HEK293 (cell line): ENCODE measurements around the gene GLT1D1.

Experiments
- CTCF ChIA-PET: fragments of 350-600 bp; formaldehyde crosslinking; extraction: SDS; loops from one replicate; lab custom pipeline; 2021; ENCODE audit warnings: antibody characterized with exemption; lab: Yijun Ruan, JAX
- POLR2A ChIA-PET: fragments of 300-600 bp; formaldehyde crosslinking; extraction: SDS; loops from one replicate; lab custom pipeline; 2020; ENCODE audit warnings: antibody characterized with exemption, inconsistent platforms; lab: Yijun Ruan, JAX
- H3K27ac ChIP-seq: fragments of 200-500 bp; sonication (Bioruptor generic); 2 replicates; pipeline ENCODE4 v1.5.1; 2014; ENCODE audit warnings: low read depth, low read length, control low read depth, inconsistent platforms; ENCODE audit errors: extremely low read depth
- H3K36me3 ChIP-seq, 2 experiments: fragments of 200-500 bp in 1 of 2; sonication (Bioruptor generic) in 1 of 2; 1 replicate in 1 of 2; 2 replicates in 1 of 2; pipeline ENCODE4 v1.5.1; 2014 to 2017; ENCODE audit warnings: inconsistent platforms in 2 of 2, low read length in 2 of 2; ENCODE audit not compliant: control insufficient read depth in 2 of 2, insufficient read depth in 1 of 2
- H3K4me1 ChIP-seq: fragments of 200-500 bp; sonication (Bioruptor generic); 2 replicates; pipeline ENCODE4 v1.5.1; 2014; ENCODE audit warnings: mild to moderate bottlenecking, low read length, inconsistent platforms; ENCODE audit not compliant: control insufficient read depth, insufficient read depth
- H3K4me3 ChIP-seq: 2 replicates; pipeline ENCODE4 v1.5.1; 2011; ENCODE audit warnings: low read depth, mild to moderate bottlenecking, control low read depth, low read length, moderate library complexity
- H3K9me3 ChIP-seq: fragments of 200-500 bp; sonication (Bioruptor generic); 2 replicates; pipeline ENCODE4 v1.5.1; 2014; ENCODE audit warnings: low read depth, low read length, inconsistent platforms; ENCODE audit not compliant: control insufficient read depth, insufficient read depth
- GFI1B ChIP-seq: fragments of 450-650 bp; formaldehyde crosslinking; IDR thresholded peaks from 2 replicates; pipeline ENCODE4 v1.5.1; 2016; ENCODE audit warnings: missing biosample characterization, missing genetic modification characterization
- HOXD13 ChIP-seq: sonication (generic); formaldehyde crosslinking; IDR thresholded peaks from 2 replicates; pipeline ENCODE4 v1.8.0; 2022; ENCODE audit warnings: missing genetic modification reagents, borderline replicate concordance
- IKZF3 ChIP-seq: fragments of 450-650 bp; IDR thresholded peaks from 2 replicates; pipeline ENCODE4 v1.5.0; 2018; ENCODE audit warnings: missing biosample characterization, mild to moderate bottlenecking, missing genetic modification characterization, moderate library complexity
- KLF7 ChIP-seq: fragments of 450-650 bp; formaldehyde crosslinking; IDR thresholded peaks from 2 replicates; pipeline ENCODE4 v1.5.1; 2016; ENCODE audit warnings: missing biosample characterization, missing genetic modification characterization, borderline replicate concordance
- MYNN ChIP-seq: fragments of 450-650 bp; formaldehyde crosslinking; IDR thresholded peaks from 2 replicates; pipeline ENCODE4 v1.5.1; 2016; ENCODE audit warnings: missing biosample characterization, missing genetic modification characterization, borderline replicate concordance
- ZBTB1 ChIP-seq: fragments of 450-650 bp; formaldehyde crosslinking; IDR thresholded peaks from 2 replicates; pipeline ENCODE4 v1.5.1; 2016; ENCODE audit warnings: missing biosample characterization, missing genetic modification characterization
- ZFP69B ChIP-seq: fragments of 450-650 bp; formaldehyde crosslinking; IDR thresholded peaks from 2 replicates; pipeline ENCODE4 v1.5.1; 2016; ENCODE audit warnings: missing biosample characterization, missing genetic modification characterization
- ZNF114 ChIP-seq: fragments of 450-650 bp; formaldehyde crosslinking; IDR thresholded peaks from 2 replicates; pipeline ENCODE4 v1.5.0; 2017; ENCODE audit warnings: missing biosample characterization, missing genetic modification characterization
- ZNF140 ChIP-seq: fragments of 450-650 bp; formaldehyde crosslinking; IDR thresholded peaks from 2 replicates; pipeline ENCODE4 v1.5.1; 2016; ENCODE audit warnings: missing biosample characterization, missing genetic modification characterization
- ZNF157 ChIP-seq: fragments of 450-650 bp; formaldehyde crosslinking; IDR thresholded peaks from 2 replicates; pipeline ENCODE4 v1.5.1; 2016; ENCODE audit warnings: missing biosample characterization, missing genetic modification characterization
- ZNF174 ChIP-seq: fragments of 450-650 bp; formaldehyde crosslinking; IDR thresholded peaks from 2 replicates; pipeline ENCODE4 v1.5.0; 2017; ENCODE audit warnings: missing biosample characterization, mild to moderate bottlenecking, missing genetic modification characterization
- ZNF248 ChIP-seq: fragments of 450-650 bp; formaldehyde crosslinking; IDR thresholded peaks from 2 replicates; pipeline ENCODE4 v1.5.1; 2017; ENCODE audit warnings: missing biosample characterization, missing genetic modification characterization
- ZNF350 ChIP-seq: fragments of 450-650 bp; formaldehyde crosslinking; IDR thresholded peaks from 2 replicates; pipeline ENCODE4 v1.5.0; 2017; ENCODE audit warnings: missing biosample characterization, mild to moderate bottlenecking, missing genetic modification characterization
- ZNF366 ChIP-seq: fragments of 450-650 bp; formaldehyde crosslinking; conservative IDR thresholded peaks from 2 replicates; pipeline ENCODE4 v1.5.1; 2016; ENCODE audit warnings: missing biosample characterization, missing genetic modification characterization
- ZNF416 ChIP-seq: fragments of 450-650 bp; formaldehyde crosslinking; IDR thresholded peaks from 2 replicates; pipeline ENCODE4 v1.5.1; 2016; ENCODE audit warnings: missing biosample characterization, missing genetic modification characterization
- ZNF426 ChIP-seq: fragments of 450-650 bp; formaldehyde crosslinking; IDR thresholded peaks from 2 replicates; pipeline ENCODE4 v1.5.1; 2017; ENCODE audit warnings: missing biosample characterization, missing genetic modification characterization, mild to moderate bottlenecking, inconsistent platforms, moderate library complexity
- ZNF529 ChIP-seq: fragments of 450-650 bp; formaldehyde crosslinking; IDR thresholded peaks from 2 replicates; pipeline ENCODE4 v1.5.1; 2017; ENCODE audit warnings: missing genetic modification characterization, missing biosample characterization; ENCODE audit not compliant: insufficient replicate concordance
- ZNF623 ChIP-seq: fragments of 450-650 bp; formaldehyde crosslinking; IDR thresholded peaks from 2 replicates; pipeline ENCODE4 v1.5.1; 2016; ENCODE audit warnings: missing biosample characterization, missing genetic modification characterization
- ZNF658 ChIP-seq: fragments of 450-650 bp; formaldehyde crosslinking; IDR thresholded peaks from 2 replicates; pipeline ENCODE4; 2016; ENCODE audit warnings: missing biosample characterization, missing genetic modification characterization
- ZNF701 ChIP-seq: fragments of 450-650 bp; formaldehyde crosslinking; IDR thresholded peaks from 2 replicates; pipeline ENCODE4 v1.5.1; 2016; ENCODE audit warnings: missing biosample characterization, missing genetic modification characterization
- ZNF785 ChIP-seq: fragments of 450-650 bp; formaldehyde crosslinking; IDR thresholded peaks from 2 replicates; pipeline ENCODE4 v1.5.1; 2016; ENCODE audit warnings: missing biosample characterization, missing genetic modification characterization
- TF ChIP-seq, protein P1 (sequence below): fragments of 450-650 bp; formaldehyde crosslinking; IDR thresholded peaks from 2 replicates; pipeline ENCODE4 v1.5.1; 2016; ENCODE audit warnings: missing biosample characterization, missing genetic modification characterization
- TF ChIP-seq, protein P2 (sequence below): fragments of 450-650 bp; formaldehyde crosslinking; IDR thresholded peaks from 2 replicates; pipeline ENCODE4 v1.5.1; 2016; ENCODE audit warnings: missing biosample characterization, missing genetic modification characterization
- TF ChIP-seq, protein P3 (sequence below): fragments of 450-650 bp; formaldehyde crosslinking; IDR thresholded peaks from 2 replicates; pipeline ENCODE4 v1.5.1; 2016; ENCODE audit warnings: missing biosample characterization, missing genetic modification characterization, low read depth
- TF ChIP-seq, protein P4 (sequence below): fragments of 450-650 bp; formaldehyde crosslinking; conservative IDR thresholded peaks from 2 replicates; pipeline ENCODE4 v1.5.1; 2016; ENCODE audit warnings: low read depth, missing biosample characterization, missing genetic modification characterization
- TF ChIP-seq, protein P5 (sequence below): fragments of 450-650 bp; formaldehyde crosslinking; IDR thresholded peaks from 2 replicates; pipeline ENCODE4 v1.5.1; 2016; ENCODE audit warnings: missing biosample characterization, missing genetic modification characterization

The GLT1D1 gene

DNA sequence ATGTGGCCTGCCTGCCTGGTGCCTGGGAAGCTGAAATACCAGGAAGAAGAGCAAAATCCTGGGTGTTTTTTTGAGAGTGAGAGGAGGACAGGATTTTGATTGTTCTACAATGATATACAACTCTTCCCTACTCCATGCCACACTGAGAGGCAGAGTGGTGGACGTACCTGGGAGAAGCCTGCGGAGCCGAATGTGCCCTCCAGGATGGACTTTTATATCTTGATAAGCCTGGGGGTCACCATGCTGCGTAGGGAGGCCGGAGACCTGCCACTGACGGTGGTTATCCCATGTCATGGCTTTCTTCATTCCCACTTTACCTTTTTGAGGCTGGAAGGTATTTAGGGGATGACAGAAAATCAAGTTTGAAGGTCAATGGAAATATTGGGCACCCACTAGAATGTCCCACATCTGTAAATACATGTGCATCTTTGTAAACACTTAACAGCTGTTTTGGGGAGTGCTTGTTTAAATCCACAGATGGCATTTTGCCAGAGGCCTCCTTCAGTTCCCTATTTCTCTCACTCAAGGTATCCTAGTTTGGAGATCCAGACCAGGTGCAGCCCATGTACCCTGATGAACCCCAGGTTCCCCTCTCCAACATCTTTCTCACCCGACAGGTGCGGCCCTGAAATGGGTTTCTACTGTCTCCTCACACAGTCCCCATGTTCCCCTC, 1.1 kb upstream of the GLT1D1 start:
- Histone ChIP-seq H3K27ac (no peak overlapping the region), H3K4me3 (no peak overlapping the region), H3K4me1 (no peaks in the 10 kb centered on the region), H3K9me3 (no peaks in the 10 kb centered on the region), H3K36me3 (no peaks in the 10 kb centered on the region)
- POLR2A ChIA-PET, result no interaction called here
- no peak for TF ChIP-seq ZNF366 (tag by site-specific recombination)
- TF ChIP-seq ZNF426 (tag by site-specific recombination), result no peak
- no peak for TF ChIP-seq KLF7
- TF ChIP-seq ZNF658 (tag by site-specific recombination), result no peak
- TF ChIP-seq, protein P1, sequence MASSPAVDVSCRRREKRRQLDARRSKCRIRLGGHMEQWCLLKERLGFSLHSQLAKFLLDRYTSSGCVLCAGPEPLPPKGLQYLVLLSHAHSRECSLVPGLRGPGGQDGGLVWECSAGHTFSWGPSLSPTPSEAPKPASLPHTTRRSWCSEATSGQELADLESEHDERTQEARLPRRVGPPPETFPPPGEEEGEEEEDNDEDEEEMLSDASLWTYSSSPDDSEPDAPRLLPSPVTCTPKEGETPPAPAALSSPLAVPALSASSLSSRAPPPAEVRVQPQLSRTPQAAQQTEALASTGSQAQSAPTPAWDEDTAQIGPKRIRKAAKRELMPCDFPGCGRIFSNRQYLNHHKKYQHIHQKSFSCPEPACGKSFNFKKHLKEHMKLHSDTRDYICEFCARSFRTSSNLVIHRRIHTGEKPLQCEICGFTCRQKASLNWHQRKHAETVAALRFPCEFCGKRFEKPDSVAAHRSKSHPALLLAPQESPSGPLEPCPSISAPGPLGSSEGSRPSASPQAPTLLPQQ, result no peak
- no peak for TF ChIP-seq ZNF623
- no peak for TF ChIP-seq IKZF3 (tag by site-specific recombination)
- TF ChIP-seq ZFP69B (tag by site-specific recombination), result no peak
- TF ChIP-seq, protein P2, sequence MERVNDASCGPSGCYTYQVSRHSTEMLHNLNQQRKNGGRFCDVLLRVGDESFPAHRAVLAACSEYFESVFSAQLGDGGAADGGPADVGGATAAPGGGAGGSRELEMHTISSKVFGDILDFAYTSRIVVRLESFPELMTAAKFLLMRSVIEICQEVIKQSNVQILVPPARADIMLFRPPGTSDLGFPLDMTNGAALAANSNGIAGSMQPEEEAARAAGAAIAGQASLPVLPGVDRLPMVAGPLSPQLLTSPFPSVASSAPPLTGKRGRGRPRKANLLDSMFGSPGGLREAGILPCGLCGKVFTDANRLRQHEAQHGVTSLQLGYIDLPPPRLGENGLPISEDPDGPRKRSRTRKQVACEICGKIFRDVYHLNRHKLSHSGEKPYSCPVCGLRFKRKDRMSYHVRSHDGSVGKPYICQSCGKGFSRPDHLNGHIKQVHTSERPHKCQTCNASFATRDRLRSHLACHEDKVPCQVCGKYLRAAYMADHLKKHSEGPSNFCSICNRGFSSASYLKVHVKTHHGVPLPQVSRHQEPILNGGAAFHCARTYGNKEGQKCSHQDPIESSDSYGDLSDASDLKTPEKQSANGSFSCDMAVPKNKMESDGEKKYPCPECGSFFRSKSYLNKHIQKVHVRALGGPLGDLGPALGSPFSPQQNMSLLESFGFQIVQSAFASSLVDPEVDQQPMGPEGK (tag by site-specific recombination), result no peak
- TF ChIP-seq ZNF157 (tag by site-specific recombination), result no peak
- CTCF ChIA-PET, result no interaction called here

DNA sequence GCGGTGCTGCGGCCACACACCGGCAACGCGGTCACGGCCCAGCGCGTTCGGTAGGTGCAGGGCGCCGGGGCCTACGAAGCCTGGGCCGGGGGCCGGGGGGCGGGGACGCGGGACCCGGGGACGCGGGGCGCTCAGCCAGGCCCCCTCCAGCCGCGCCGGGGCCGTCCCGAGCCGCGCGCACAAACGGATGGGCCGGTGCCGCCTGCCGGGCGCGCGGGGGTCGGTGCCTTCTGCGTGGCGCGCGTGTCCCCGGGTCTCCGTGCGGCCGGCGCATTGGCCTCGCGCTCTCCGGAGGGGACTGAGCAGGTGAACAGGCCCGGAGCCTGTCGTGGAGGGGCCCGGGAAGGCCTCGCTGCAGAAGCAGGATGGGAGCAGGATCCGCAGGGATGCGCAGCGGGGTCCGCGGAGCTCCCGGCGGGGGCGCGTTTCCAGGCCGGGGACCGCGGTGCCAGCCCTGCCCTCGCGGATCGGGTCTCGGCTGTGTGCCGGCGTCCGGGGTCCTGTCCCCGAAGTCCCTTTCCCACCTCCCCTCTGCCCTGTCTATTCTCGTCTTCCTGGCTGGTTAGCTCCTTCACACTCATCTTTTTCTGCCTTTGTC, 421 bp downstream of the GLT1D1 start:
- POLR2A ChIA-PET, result no interaction called here
- Histone ChIP-seq H3K27ac (no peak overlapping the region), H3K4me1 (no peaks in the 10 kb centered on the region), H3K36me3 (no peaks in the 10 kb centered on the region), H3K9me3 (no peaks in the 10 kb centered on the region), H3K4me3 (no peak overlapping the region)
- CTCF ChIA-PET, result no interaction called here
- TF ChIP-seq ZNF701 (tag by site-specific recombination) (no peak), ZNF416 (tag by site-specific recombination) (no peak), MYNN (no peak), ZNF529 (tag by site-specific recombination) (no peak), GFI1B (tag by site-specific recombination) (no peak), ZBTB1 (no peak), ZNF140 (tag by site-specific recombination) (no peak), ZNF350 (tag by site-specific recombination) (no peak), ZNF785 (tag by site-specific recombination) (no peak), ZNF248 (tag by site-specific recombination) (no peak), HOXD13 (CRISPR knock-in tag) (no peak), ZNF114 (tag by site-specific recombination) (no peak), ZNF174 (tag by site-specific recombination) (no peak)
- TF ChIP-seq, protein P3, sequence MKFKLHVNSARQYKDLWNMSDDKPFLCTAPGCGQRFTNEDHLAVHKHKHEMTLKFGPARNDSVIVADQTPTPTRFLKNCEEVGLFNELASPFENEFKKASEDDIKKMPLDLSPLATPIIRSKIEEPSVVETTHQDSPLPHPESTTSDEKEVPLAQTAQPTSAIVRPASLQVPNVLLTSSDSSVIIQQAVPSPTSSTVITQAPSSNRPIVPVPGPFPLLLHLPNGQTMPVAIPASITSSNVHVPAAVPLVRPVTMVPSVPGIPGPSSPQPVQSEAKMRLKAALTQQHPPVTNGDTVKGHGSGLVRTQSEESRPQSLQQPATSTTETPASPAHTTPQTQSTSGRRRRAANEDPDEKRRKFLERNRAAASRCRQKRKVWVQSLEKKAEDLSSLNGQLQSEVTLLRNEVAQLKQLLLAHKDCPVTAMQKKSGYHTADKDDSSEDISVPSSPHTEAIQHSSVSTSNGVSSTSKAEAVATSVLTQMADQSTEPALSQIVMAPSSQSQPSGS (tag by site-specific recombination), result no peak
- TF ChIP-seq, protein P4, sequence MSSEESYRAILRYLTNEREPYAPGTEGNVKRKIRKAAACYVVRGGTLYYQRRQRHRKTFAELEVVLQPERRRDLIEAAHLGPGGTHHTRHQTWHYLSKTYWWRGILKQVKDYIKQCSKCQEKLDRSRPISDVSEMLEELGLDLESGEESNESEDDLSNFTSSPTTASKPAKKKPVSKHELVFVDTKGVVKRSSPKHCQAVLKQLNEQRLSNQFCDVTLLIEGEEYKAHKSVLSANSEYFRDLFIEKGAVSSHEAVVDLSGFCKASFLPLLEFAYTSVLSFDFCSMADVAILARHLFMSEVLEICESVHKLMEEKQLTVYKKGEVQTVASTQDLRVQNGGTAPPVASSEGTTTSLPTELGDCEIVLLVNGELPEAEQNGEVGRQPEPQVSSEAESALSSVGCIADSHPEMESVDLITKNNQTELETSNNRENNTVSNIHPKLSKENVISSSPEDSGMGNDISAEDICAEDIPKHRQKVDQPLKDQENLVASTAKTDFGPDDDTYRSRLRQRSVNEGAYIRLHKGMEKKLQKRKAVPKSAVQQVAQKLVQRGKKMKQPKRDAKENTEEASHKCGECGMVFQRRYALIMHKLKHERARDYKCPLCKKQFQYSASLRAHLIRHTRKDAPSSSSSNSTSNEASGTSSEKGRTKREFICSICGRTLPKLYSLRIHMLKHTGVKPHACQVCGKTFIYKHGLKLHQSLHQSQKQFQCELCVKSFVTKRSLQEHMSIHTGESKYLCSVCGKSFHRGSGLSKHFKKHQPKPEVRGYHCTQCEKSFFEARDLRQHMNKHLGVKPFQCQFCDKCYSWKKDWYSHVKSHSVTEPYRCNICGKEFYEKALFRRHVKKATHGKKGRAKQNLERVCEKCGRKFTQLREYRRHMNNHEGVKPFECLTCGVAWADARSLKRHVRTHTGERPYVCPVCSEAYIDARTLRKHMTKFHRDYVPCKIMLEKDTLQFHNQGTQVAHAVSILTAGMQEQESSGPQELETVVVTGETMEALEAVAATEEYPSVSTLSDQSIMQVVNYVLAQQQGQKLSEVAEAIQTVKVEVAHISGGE (tag by site-specific recombination), result no peak
- TF ChIP-seq, protein P5, sequence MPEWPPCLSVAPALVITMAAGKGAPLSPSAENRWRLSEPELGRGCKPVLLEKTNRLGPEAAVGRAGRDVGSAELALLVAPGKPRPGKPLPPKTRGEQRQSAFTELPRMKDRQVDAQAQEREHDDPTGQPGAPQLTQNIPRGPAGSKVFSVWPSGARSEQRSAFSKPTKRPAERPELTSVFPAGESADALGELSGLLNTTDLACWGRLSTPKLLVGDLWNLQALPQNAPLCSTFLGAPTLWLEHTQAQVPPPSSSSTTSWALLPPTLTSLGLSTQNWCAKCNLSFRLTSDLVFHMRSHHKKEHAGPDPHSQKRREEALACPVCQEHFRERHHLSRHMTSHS (tag by site-specific recombination), result no peak
